Testis (tissue), 2 donors: ENCODE measurements around the gene ETV7.

Source experiments
- POLR2A ChIP-seq: fragments of 450-650 bp; IDR thresholded peaks from one replicate; pipeline ENCODE4 v1.6.1; 2017; ENCODE audit warnings: antibody characterized with exemption, mild to moderate bottlenecking, moderate library complexity
- TF ChIP-seq, protein P1 (sequence below), 3 experiments: fragments of 450-650 bp in 2 of 3; fragments of 200-600 bp in 1 of 3; sonication (generic) in 1 of 3; IDR thresholded peaks; one replicate each; pipeline ENCODE4 v1.5.1; 2016 to 2019; ENCODE audit warnings: antibody characterized with exemption in 3 of 3, mild to moderate bottlenecking in 2 of 3, moderate library complexity in 1 of 3

GRCh38 chr6:36378243-36378920, 9.1 kb downstream of the ETV7 start:
- TF ChIP-seq, protein P1, sequence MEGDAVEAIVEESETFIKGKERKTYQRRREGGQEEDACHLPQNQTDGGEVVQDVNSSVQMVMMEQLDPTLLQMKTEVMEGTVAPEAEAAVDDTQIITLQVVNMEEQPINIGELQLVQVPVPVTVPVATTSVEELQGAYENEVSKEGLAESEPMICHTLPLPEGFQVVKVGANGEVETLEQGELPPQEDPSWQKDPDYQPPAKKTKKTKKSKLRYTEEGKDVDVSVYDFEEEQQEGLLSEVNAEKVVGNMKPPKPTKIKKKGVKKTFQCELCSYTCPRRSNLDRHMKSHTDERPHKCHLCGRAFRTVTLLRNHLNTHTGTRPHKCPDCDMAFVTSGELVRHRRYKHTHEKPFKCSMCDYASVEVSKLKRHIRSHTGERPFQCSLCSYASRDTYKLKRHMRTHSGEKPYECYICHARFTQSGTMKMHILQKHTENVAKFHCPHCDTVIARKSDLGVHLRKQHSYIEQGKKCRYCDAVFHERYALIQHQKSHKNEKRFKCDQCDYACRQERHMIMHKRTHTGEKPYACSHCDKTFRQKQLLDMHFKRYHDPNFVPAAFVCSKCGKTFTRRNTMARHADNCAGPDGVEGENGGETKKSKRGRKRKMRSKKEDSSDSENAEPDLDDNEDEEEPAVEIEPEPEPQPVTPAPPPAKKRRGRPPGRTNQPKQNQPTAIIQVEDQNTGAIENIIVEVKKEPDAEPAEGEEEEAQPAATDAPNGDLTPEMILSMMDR (IDR thresholded peaks at IDR 0.05): no peak
- TF ChIP-seq POLR2A: no peak
